Measurements from ENCODE around the gene PTDSS2. TPM values are rescaled to one million over a fixed set of nuclear protein-coding genes. Genes with fewer than 3 reads are reported as not detected.

The PTDSS2 gene
- total and polyA plus RNA-seq, 9 of the 15 experiments (the other 6 are each of a cell fraction or from before 2014, with no cell fraction given) = 0.45 to 53.9 (median 17.2) TPM

- TF ChIP-seq, protein P1, sequence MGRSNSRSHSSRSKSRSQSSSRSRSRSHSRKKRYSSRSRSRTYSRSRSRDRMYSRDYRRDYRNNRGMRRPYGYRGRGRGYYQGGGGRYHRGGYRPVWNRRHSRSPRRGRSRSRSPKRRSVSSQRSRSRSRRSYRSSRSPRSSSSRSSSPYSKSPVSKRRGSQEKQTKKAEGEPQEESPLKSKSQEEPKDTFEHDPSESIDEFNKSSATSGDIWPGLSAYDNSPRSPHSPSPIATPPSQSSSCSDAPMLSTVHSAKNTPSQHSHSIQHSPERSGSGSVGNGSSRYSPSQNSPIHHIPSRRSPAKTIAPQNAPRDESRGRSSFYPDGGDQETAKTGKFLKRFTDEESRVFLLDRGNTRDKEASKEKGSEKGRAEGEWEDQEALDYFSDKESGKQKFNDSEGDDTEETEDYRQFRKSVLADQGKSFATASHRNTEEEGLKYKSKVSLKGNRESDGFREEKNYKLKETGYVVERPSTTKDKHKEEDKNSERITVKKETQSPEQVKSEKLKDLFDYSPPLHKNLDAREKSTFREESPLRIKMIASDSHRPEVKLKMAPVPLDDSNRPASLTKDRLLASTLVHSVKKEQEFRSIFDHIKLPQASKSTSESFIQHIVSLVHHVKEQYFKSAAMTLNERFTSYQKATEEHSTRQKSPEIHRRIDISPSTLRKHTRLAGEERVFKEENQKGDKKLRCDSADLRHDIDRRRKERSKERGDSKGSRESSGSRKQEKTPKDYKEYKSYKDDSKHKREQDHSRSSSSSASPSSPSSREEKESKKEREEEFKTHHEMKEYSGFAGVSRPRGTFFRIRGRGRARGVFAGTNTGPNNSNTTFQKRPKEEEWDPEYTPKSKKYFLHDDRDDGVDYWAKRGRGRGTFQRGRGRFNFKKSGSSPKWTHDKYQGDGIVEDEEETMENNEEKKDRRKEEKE (IDR thresholded peaks at IDR 0.05; ENCODE audit: borderline replicate concordance in 1 of 2, control insufficient read depth in 1 of 2, low read depth in 2 of 2, low read length in 1 of 2) = 0 out of 4 replicates have a peak, but pooled peaks of 1 of the 2 experiments have one; percentile 42
- TF ChIP-seq, protein P2, sequence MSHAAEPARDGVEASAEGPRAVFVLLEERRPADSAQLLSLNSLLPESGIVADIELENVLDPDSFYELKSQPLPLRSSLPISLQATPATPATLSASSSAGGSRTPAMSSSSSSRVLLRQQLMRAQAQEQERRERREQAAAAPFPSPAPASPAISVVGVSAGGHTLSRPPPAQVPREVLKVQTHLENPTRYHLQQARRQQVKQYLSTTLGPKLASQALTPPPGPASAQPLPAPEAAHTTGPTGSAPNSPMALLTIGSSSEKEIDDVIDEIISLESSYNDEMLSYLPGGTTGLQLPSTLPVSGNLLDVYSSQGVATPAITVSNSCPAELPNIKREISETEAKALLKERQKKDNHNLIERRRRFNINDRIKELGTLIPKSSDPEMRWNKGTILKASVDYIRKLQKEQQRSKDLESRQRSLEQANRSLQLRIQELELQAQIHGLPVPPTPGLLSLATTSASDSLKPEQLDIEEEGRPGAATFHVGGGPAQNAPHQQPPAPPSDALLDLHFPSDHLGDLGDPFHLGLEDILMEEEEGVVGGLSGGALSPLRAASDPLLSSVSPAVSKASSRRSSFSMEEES (CRISPR knock-in tag; IDR thresholded peaks at IDR 0.05) = no peak
- TF ChIP-seq NBN (IDR thresholded peaks at IDR 0.05; ENCODE audit: low read depth) = peak; percentile 81
- TF ChIP-seq, protein P3, sequence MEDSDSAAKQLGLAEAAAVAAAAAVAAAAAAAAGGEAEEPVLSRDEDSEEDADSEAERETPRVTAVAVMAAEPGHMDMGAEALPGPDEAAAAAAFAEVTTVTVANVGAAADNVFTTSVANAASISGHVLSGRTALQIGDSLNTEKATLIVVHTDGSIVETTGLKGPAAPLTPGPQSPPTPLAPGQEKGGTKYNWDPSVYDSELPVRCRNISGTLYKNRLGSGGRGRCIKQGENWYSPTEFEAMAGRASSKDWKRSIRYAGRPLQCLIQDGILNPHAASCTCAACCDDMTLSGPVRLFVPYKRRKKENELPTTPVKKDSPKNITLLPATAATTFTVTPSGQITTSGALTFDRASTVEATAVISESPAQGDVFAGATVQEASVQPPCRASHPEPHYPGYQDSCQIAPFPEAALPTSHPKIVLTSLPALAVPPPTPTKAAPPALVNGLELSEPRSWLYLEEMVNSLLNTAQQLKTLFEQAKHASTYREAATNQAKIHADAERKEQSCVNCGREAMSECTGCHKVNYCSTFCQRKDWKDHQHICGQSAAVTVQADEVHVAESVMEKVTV (CRISPR knock-in tag; IDR thresholded peaks at IDR 0.05) = peak; percentile 79
- TF ChIP-seq, protein P4, sequence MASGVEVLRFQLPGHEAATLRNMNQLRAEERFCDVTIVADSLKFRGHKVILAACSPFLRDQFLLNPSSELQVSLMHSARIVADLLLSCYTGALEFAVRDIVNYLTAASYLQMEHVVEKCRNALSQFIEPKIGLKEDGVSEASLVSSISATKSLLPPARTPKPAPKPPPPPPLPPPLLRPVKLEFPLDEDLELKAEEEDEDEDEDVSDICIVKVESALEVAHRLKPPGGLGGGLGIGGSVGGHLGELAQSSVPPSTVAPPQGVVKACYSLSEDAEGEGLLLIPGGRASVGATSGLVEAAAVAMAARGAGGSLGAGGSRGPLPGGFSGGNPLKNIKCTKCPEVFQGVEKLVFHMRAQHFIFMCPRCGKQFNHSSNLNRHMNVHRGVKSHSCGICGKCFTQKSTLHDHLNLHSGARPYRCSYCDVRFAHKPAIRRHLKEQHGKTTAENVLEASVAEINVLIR (CRISPR knock-in tag; IDR thresholded peaks at IDR 0.05) = no peak
- no peak for TF ChIP-seq FOXP1 (CRISPR knock-in tag; IDR thresholded peaks at IDR 0.05)
- TF ChIP-seq NR3C1 (CRISPR knock-in tag; IDR thresholded peaks at IDR 0.05) = no peak
- TF ChIP-seq ZNF121 (CRISPR knock-in tag; conservative IDR thresholded peaks at IDR 0.05) = peak; percentile 42
- TF ChIP-seq, protein P5, sequence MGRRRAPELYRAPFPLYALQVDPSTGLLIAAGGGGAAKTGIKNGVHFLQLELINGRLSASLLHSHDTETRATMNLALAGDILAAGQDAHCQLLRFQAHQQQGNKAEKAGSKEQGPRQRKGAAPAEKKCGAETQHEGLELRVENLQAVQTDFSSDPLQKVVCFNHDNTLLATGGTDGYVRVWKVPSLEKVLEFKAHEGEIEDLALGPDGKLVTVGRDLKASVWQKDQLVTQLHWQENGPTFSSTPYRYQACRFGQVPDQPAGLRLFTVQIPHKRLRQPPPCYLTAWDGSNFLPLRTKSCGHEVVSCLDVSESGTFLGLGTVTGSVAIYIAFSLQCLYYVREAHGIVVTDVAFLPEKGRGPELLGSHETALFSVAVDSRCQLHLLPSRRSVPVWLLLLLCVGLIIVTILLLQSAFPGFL (CRISPR knock-in tag; IDR thresholded peaks at IDR 0.05) = no peak
- no peak; the same call in 1 of the 2 replicates for TF ChIP-seq ZC3H4 (CRISPR knock-in tag; IDR thresholded peaks at IDR 0.05; ENCODE audit: borderline replicate concordance)
- peak; percentile 39; the same call in 1 of the 2 replicates for TF ChIP-seq ZNF511 (CRISPR knock-in tag; IDR thresholded peaks at IDR 0.05)
- TF ChIP-seq TCF3 (CRISPR knock-in tag; IDR thresholded peaks at IDR 0.05) = 0 out of 2 replicates have a peak, but pooled peaks have one; percentile 13
- TF ChIP-seq HDAC1 (IDR thresholded peaks at IDR 0.05) = peak in 1 of 2 experiments; percentile 81; a peak in 2 of 4 replicates
- TF ChIP-seq NCOA1 (IDR thresholded peaks at IDR 0.05; ENCODE audit: low read depth) = no peak
- no peak for TF ChIP-seq ZNF561 (CRISPR knock-in tag; conservative IDR thresholded peaks at IDR 0.05)
- TF ChIP-seq RBM39 (optimal IDR thresholded peaks at IDR 0.05; ENCODE audit: low read depth, low read length) = no peak
- TF ChIP-seq ZKSCAN8 (CRISPR knock-in tag; IDR thresholded peaks at IDR 0.05) = no peak
- peak; percentile 58 for TF ChIP-seq ZNF316 (IDR thresholded peaks at IDR 0.05)
Measured at GRCh38 chr11:447923-448731, 2.0 kb upstream of the PTDSS2 start (continued).
